NOMO-1 (cell line): Measurements from ENCODE around the gene LRRC40.

Experiments
- DNase-seq, 2 experiments: peaks; one replicate each; lab custom pipeline; 2025; ENCODE audit not compliant: unreplicated experiment in 2 of 2; lab: John Stamatoyannopoulos, UW

The LRRC40 gene

GRCh38 chr1:70134148-70134547 lies 71.2 kb downstream of the LRRC40 start:
- no peak for DNase-seq

- no peak for DNase-seq
These were observed 88.3 kb downstream of the LRRC40 start for GRCh38 chr1:70117046-70117445.

GRCh38 chr1:70115315-70115714 lies 90.1 kb downstream of the LRRC40 start:
- DNase-seq = no peak

DNA sequence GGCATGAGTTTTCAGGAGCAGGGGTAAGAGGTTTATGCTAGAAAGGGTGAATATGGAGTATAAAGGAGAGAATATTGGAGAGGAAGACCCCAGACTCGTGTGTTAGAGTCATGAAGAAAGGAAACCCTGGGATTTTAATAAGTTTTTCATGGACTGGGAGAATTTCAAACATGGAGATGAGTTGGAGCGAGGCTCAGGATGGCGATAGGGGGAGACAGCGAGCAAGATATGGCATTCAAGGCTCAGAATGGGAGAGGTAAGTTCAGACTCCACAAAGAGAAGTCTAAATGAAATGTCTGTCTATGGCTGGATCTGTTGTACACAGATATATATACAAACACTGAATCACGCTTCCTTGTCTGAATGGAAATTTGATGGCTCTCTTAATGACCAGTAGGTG lies 92.5 kb downstream of the LRRC40 start:
- no peak for DNase-seq

GRCh38 chr1:70109241-70109640 lies 96.1 kb downstream of the LRRC40 start:
- DNase-seq = no peak

DNA sequence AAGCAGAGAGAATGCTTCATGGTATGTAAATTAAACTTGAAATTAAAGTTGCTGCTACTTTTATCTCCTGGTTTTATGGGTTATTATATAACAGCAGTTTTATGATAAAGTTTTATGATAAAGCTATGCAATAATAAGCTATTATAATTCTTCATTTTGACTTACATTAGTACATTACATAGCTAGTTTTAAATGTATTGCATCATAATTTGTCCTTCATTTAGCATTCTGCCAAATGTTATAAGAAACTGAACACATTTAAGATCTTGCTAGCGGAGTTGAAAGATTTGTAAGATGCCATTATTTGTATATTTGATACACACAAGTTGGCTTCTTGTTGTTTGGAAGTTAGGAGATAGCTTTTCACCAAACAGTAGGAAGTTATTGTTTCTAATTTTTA lies 101.6 kb downstream of the LRRC40 start:
- no peak for DNase-seq

DNA sequence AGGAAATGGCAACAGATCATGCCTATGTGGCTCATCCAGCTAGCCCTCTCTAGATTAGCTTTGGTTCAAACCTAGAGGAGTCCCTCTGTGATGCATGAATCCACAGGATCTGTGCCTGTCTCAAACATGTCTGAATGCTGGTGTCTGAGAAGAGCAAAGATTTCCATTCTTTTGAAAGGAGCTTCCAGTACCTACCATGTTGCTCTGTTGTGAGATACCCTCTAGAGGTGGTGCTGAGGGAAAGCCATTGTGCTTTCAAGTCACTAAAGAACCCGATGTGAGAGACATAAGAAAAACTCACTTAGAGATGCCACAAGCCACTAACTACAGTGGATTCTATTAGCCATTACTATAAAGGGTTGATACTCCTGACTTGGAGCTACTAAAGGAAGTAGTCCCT lies 103.6 kb downstream of the LRRC40 start:
- no peak for DNase-seq

- DNase-seq = no peak
These were observed 104.1 kb downstream of the LRRC40 start for GRCh38 chr1:70101231-70101630.
